ENCODE data around the gene WNT9A. TPM values are rescaled to one million over a fixed set of nuclear protein-coding genes. Genes with fewer than 3 reads are reported as not detected.
"Not testable (repeated sequence)": the region's sequence is repeated elsewhere in the genome, so short reads cannot be mapped to it uniquely, and the experiment has no call there.

The WNT9A gene
- total RNA-seq, 6 experiments from 2014 or later: 0.09 to 0.19 (median 0.10) TPM; not detected in 1

DNA sequence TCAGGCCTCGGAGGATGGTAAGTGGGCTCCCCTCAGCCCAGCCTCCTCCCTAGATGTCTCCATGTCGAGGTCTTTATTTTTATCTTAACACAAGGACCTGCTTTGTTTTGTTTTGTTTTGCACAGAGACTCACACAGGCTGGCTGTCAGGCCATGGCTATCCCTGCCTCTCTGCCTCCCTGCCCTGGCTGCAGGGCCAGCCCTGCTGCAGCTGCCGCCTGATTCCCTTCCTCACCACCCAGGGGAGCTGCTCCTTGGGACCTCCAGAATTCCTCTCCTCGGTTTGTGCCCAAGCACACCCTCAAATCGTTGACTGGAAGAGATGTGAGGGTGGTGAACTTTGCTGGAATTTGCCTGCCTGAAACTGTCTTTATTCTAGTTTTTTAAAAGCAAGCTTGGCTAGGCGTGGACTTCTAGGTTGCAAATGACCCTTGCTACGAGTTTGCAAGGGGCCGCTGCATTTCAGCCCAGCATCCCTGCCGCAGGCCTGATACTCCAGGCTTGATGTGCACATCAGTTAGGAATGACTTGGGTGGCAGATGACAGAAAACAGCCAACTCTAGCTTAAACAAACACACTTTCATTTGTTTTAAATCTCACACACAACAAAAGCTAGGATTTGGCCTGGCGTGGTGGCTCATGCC is 37.1 kb downstream of the WNT9A start:
- TF ChIP-seq, protein P1, sequence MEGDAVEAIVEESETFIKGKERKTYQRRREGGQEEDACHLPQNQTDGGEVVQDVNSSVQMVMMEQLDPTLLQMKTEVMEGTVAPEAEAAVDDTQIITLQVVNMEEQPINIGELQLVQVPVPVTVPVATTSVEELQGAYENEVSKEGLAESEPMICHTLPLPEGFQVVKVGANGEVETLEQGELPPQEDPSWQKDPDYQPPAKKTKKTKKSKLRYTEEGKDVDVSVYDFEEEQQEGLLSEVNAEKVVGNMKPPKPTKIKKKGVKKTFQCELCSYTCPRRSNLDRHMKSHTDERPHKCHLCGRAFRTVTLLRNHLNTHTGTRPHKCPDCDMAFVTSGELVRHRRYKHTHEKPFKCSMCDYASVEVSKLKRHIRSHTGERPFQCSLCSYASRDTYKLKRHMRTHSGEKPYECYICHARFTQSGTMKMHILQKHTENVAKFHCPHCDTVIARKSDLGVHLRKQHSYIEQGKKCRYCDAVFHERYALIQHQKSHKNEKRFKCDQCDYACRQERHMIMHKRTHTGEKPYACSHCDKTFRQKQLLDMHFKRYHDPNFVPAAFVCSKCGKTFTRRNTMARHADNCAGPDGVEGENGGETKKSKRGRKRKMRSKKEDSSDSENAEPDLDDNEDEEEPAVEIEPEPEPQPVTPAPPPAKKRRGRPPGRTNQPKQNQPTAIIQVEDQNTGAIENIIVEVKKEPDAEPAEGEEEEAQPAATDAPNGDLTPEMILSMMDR (IDR thresholded peaks at IDR 0.05): no peak
- TF ChIP-seq POLR2A (IDR thresholded peaks at IDR 0.05): no peak
- no peaks in the 10 kb centered on the region for H3K9me3 ChIP-seq
- H3K27me3 ChIP-seq: no peaks in the 10 kb centered on the region
- no peaks in the 10 kb centered on the region for H3K36me3 ChIP-seq
- no peak overlapping the region for H3K4me3 ChIP-seq
- DNase-seq: no peak
- intact Hi-C loops (cut with DNase I): no loop called here
- no peaks in the 10 kb centered on the region for H3K4me1 ChIP-seq
- no peak for ATAC-seq
- 55% methylated on average over 4 of the region's 10 CpGs for WGBS (ENCODE audit: insufficient coverage, low coverage, low lambda C conversion rate, missing lambda C conversion rate)
- no peak overlapping the region for H3K27ac ChIP-seq

DNA sequence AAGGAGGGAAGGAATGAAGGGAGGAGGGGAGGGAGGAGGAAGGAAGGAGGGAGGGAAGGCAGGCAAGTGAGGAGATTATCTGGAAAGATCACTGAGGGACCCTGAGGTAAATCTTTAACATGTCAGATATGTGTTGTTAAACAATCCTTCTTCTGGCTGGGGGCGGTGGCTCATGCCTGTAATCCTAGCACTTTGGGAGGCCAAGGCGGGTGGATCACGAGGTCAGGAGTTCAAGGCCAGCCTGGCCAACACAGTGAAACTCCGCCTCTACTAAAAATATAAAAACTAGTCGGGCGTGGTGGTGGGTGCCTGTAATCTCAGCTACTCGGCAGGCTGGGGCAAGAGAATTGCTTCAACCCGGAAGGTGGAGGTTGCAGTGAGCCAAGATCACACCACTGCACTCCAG is 37.8 kb downstream of the WNT9A start:
- H3K27ac ChIP-seq; H3K36me3 ChIP-seq; DNase-seq; ATAC-seq; H3K4me1 ChIP-seq; intact Hi-C loops (cut with DNase I); H3K4me3 ChIP-seq; H3K27me3 ChIP-seq; H3K9me3 ChIP-seq: not testable (repeated sequence)
- 39% methylated on average over 7 of the region's 8 CpGs for WGBS (ENCODE audit: insufficient coverage, low coverage, low lambda C conversion rate, missing lambda C conversion rate)

DNA sequence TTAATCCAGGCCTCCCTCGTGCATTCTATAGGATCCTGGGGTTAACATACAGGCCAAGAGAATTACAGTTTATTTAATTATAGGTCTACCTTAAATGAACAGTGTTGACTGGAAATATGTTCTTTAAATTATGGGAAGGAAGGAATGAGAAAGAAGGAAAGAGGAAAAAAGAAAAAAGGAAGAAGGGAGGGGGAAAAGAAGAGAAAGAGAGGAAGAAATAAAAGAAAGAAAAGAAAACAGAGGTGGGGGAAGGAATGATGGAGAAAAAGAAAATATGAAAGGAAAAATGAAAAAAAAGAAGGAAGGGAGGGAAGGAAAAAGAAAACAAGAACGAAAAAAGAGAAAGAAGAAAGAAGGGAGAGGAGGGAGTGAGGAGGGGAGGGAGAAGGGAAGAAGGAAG is 38.5 kb downstream of the WNT9A start:
- ATAC-seq (no peak), DNase-seq (no peak)
- whole genome bisulfite sequencing (ENCODE audit: insufficient coverage, low coverage, low lambda C conversion rate, missing lambda C conversion rate): 32% methylated on average over 2 of the region's 2 CpGs

DNA sequence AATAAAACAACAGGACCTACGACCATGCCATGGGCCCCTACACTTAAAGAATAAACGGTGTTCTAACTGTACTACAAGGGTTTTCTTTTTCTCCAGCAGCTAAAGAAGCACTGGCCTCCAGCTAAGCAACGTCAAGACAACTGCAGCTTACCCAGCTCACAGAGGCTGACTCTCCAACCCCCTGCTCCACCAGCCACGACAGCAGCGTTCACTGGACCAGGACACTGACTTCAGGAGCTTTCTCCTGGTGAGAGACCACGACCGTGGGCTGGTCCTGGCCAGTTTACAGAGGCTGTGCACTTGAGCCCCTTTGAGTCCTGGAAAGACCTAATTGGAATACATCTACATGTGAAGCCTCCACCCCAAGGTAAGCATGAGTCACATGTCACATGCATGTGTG is 39.4 kb downstream of the WNT9A start:
- Histone ChIP-seq H3K27me3 (no peaks in the 10 kb centered on the region), H3K36me3 (no peaks in the 10 kb centered on the region), H3K4me1 (no peaks in the 10 kb centered on the region), H3K9me3 (no peaks in the 10 kb centered on the region), H3K4me3 (no peak overlapping the region), H3K27ac (no peak overlapping the region)
- intact Hi-C loops (cut with DNase I): no loop called here
- ATAC-seq (no peak), DNase-seq (no peak)
- TF ChIP-seq, protein P1 (IDR thresholded peaks at IDR 0.05): no peak
- no peak for TF ChIP-seq POLR2A (IDR thresholded peaks at IDR 0.05)
- 44% methylated on average over 6 of the region's 7 CpGs for WGBS (ENCODE audit: insufficient coverage, low coverage, low lambda C conversion rate, missing lambda C conversion rate)

More for the DNA sequence above, 38.5 kb downstream of the WNT9A start:
- Histone ChIP-seq H3K27me3 (no peaks in the 10 kb centered on the region), H3K27ac (no peak overlapping the region), H3K9me3 (no peaks in the 10 kb centered on the region), H3K36me3 (no peaks in the 10 kb centered on the region), H3K4me3 (no peak overlapping the region), H3K4me1 (no peaks in the 10 kb centered on the region)
- TF ChIP-seq, protein P1 (IDR thresholded peaks at IDR 0.05): no peak
- intact Hi-C loops (cut with DNase I): no loop called here

DNA sequence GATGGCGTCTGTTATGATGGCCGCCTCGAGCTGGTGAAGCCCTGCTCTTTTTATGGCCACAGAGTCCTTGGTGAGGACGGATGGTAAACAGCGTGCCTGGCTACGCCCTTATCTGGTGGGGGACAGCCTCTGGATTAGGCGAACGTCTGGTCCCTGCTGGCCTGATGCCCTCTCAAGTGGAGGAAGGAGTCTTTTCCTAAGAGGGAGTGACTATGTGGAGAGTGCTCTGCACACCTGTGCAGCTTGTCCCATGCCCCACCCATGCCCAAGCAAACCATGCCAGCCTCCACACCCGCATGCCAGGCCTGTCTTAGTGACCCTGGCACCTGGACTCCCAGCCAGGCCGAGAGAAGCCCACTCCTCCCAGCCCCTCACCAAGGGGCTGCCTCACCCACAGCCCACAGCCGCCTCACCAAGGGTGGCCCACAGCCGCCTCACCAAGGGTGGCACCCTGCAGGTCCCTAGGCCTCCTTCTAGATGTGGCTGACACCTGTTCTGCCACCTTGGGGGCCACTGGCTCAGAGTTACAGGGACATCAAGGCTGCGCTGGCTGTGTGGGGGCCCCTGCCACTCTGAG is 40.2 kb downstream of the WNT9A start:
- Histone ChIP-seq H3K4me3 (no peak overlapping the region), H3K36me3 (no peaks in the 10 kb centered on the region), H3K9me3 (no peaks in the 10 kb centered on the region), H3K27ac (no peak overlapping the region), H3K27me3 (no peaks in the 10 kb centered on the region), H3K4me1 (no peaks in the 10 kb centered on the region)
- intact Hi-C loops (cut with DNase I): no loop called here
- no peak for ATAC-seq
- TF ChIP-seq, protein P1 (IDR thresholded peaks at IDR 0.05): no peak
- TF ChIP-seq POLR2A (IDR thresholded peaks at IDR 0.05): no peak
- DNase-seq: no peak
- no CpG with 5 or more reads among the region's 13 CpGs for WGBS (ENCODE audit: insufficient coverage, low coverage, low lambda C conversion rate, missing lambda C conversion rate)

Measured in right lobe of liver (tissue), 6 donors.